D341Med (cell line): ENCODE results near the gene HECTD1.
"Not testable (repeated sequence)": the region's sequence is repeated elsewhere in the genome, so short reads cannot be mapped to it uniquely, and the experiment has no call there.

Experiments used
- DNase-seq: peaks from one replicate; pipeline ENCODE4 v3.0.0; 2012; ENCODE audit warnings: low spot score

Gene HECTD1

GRCh38 chr14:31228533-31228932, 20.9 kb upstream of the HECTD1 start:
- DNase-seq: no peak

GRCh38 chr14:31224808-31225207, 17.2 kb upstream of the HECTD1 start:
- DNase-seq: no peak

GRCh38 chr14:31223331-31223730, 15.7 kb upstream of the HECTD1 start:
- DNase-seq: peak; percentile 47

GRCh38 chr14:31222834-31223233, 15.2 kb upstream of the HECTD1 start:
- DNase-seq: no peak

GRCh38 chr14:31221266-31221665, 13.7 kb upstream of the HECTD1 start:
- no peak for DNase-seq

- DNase-seq: no peak
Observed at GRCh38 chr14:31219169-31219568, 11.6 kb upstream of the HECTD1 start.

- DNase-seq: no peak
Observed at GRCh38 chr14:31216359-31216758, 8.8 kb upstream of the HECTD1 start.

GRCh38 chr14:31212893-31213292, 5.3 kb upstream of the HECTD1 start:
- no peak for DNase-seq

GRCh38 chr14:31209605-31210004, 2.0 kb upstream of the HECTD1 start:
- DNase-seq: no peak

- DNase-seq: no peak
Observed at GRCh38 chr14:31208546-31209424, 1.2 kb upstream of the HECTD1 start.

GRCh38 chr14:31207287-31207754, 272 bp downstream of the HECTD1 start:
- DNase-seq: no peak

GRCh38 chr14:31206536-31207286, 882 bp downstream of the HECTD1 start:
- peak; percentile 68 for DNase-seq

GRCh38 chr14:31205681-31206535, 1.7 kb downstream of the HECTD1 start:
- peak; percentile 35 for DNase-seq

- no peak for DNase-seq
Observed at GRCh38 chr14:31204593-31205534, 2.7 kb downstream of the HECTD1 start.

- DNase-seq: not testable (repeated sequence)
Observed at GRCh38 chr14:31203899-31204592, 3.5 kb downstream of the HECTD1 start.

- DNase-seq: no peak
Observed at GRCh38 chr14:31203414-31203742, 4.2 kb downstream of the HECTD1 start.

- no peak for DNase-seq
Observed at GRCh38 chr14:31201111-31201510, 6.5 kb downstream of the HECTD1 start.

- no peak for DNase-seq
Observed at GRCh38 chr14:31200702-31200990, 6.9 kb downstream of the HECTD1 start.

- DNase-seq: no peak
Observed at GRCh38 chr14:31197671-31198070, 9.9 kb downstream of the HECTD1 start.

GRCh38 chr14:31196839-31197492, 10.6 kb downstream of the HECTD1 start:
- no peak for DNase-seq
